GM20431 (cell line): Measurements from ENCODE around the gene STAG3.
"Not testable (repeated sequence)": the region's sequence is repeated elsewhere in the genome, so short reads cannot be mapped to it uniquely, and the experiment has no call there.

Experiments used
- in situ Hi-C: fragments of 300-500 bp; cut with MseI, MboI; formaldehyde crosslinking; loops from one replicate; pipeline ENCODE4 v1.15.0; 2020; ENCODE audit warnings: low sequenced_read_pairs; ENCODE audit not compliant: unreplicated experiment

STAG3 gene

DNA sequence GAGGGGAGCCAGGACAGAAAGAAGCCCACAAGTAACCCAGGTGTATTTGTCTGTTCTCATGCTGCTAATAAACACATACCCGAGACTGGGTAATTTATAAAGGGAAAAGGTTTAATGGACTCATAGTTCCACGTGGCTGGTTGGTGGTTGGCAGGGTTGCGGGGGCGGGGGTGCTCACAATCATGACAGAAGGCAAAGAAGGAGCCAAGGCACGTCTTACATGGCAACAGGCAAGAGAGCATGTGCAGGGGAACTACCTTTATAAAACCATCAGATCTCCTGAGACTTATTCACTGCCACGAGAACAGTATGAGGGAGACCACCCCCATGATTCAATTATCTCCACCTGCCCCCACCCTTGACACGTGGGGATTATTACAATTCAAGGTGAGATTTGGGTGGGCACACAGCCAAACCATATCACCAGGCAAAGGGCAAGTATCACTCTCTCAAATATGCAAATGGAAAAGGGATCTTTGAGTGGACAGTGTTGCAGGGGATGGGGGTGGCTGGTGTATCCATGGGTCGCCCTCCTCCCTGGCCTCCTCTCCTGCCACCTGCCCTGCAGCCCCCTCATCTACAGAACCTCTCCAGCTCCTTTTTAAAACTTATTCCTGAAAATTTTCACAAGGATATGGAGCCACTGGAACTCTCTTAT lies 57.1 kb downstream of the STAG3 start:
- in situ Hi-C loops, result not testable (repeated sequence)

GRCh38 chr7:100239975-100240374 lies 62.3 kb downstream of the STAG3 start:
- in situ Hi-C loops, result not testable (repeated sequence)

- in situ Hi-C loops, result not testable (repeated sequence)
These were observed 65.7 kb downstream of the STAG3 start for GRCh38 chr7:100243385-100243784.

GRCh38 chr7:100244988-100245605 lies 67.4 kb downstream of the STAG3 start:
- in situ Hi-C loops, result not testable (repeated sequence)

GRCh38 chr7:100246121-100246864 lies 68.6 kb downstream of the STAG3 start:
- in situ Hi-C loops, result not testable (repeated sequence)

GRCh38 chr7:100246865-100247137 lies 69.1 kb downstream of the STAG3 start:
- in situ Hi-C loops, result not testable (repeated sequence)

DNA sequence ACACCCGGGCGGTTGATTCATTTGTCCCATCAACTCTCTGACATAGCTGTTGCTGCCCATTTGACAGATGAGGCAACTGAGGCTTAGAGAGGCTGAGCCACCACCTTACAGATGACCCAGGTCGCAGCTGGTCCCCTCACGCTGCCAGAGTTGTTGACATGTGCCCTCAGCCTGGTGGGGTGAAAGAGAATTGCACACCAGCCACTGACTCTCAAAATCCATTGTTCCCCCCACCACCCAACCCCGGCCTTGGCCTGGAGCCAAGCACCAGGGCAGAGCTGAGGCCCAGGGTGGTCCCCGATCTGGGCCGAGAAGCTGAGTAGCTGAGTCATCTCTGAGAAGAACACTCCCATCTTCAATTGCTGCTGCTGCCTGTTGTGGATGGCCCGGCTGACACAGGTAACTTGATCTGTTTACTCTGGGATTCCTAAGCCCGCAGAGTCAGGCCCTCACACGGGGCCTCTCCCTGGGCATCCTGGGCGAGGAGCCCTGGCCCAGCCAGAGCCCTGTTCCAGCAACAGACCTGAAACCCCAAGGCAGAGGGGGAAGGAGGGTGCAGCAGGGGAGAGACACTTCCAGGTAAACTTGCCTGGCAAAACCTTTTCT lies 69.5 kb downstream of the STAG3 start:
- in situ Hi-C loops, result no loop called here

DNA sequence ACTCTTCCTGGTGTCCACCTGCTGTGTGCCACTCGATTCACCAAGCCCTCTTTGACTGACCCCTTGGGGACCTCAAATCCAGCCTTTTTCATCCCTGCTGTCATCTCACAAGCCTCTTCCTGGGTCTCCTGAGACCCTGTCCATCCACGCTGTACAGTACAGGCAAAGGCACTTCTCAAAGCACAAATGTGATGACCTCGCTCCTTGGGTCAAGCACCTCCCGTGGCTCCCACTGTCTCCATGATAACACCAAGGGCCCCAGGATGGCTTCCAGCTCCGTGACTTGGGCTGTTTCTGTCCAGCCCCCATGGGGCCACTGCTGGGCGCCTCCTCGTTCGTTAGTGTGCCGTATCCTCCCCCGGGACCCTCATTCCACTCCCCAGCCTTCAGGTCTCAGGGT lies 70.8 kb downstream of the STAG3 start:
- in situ Hi-C loops, result no loop called here

DNA sequence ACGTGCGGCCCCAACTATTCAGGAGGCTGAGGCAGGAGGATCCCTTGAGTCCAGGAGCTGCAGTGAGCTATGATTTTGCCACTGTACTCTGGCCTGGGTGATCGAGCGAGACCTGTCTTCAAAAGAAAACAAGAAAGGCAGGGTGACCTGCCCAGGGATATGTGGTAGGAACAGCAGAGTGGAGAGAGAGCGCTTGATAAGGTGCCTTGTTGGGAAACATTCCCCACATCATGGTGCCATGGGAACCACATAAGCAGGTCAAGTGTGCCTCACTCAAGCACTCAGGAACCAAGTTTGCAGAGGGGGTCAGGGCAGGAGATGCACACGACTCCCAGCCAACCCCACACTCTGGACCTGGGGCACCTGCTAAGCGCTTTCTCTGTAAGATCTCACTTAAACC lies 79.3 kb downstream of the STAG3 start:
- in situ Hi-C loops, result no loop called here

GRCh38 chr7:100259984-100260383 lies 82.3 kb downstream of the STAG3 start:
- in situ Hi-C loops, result not testable (repeated sequence)

- in situ Hi-C loops, result not testable (repeated sequence)
These were observed 85.2 kb downstream of the STAG3 start for GRCh38 chr7:100262896-100263295.
